Right lobe of liver (tissue), 5 donors: Measurements from ENCODE around the gene BNIP2. TPM values are rescaled to one million over a fixed set of nuclear protein-coding genes. Genes with fewer than 3 reads are reported as not detected.

Experiments
- total RNA-seq, 6 experiments: library from RNA; depleted of rRNA in 2 of 6; stranded (reverse); fragments of >200 nt in 2 of 6; fragmentation: NEBNext Ultra II Directional in 3 of 6; extraction: Animal tissue kit (Norgen Biotek cat#: 25700) in 3 of 6; gene quantifications; one replicate each; pipeline versions ENCODE4 v1.1.0 to v1.2.4, GENCODE V29; 2016 to 2023
- donor health status: DM: no; HTN: no; CAD: no.
- donor health status: DM: no; HTN: no; CAD: no.
- donor health status: DM: no; HTN: yes; CAD: no.
- donor health status: DM: no; HTN: yes; CAD: no.

The BNIP2 gene
- total RNA-seq, 6 experiments from 2014 or later: 23.7 to 54.0 (median 41.0) TPM

Other genes starting within 250 kb of the BNIP2 start
- gene GCNT3, start 77.5 kb downstream of the BNIP2 start, total RNA-seq: 1 to 10 TPM in 3 of 6 experiments, under 1 TPM in 2, not detected in 1; 0.20 to 3.8 (median 2.4) TPM
- 10 to 100 TPM; 16.9 to 46.9 (median 36.6) TPM for gene GTF2A2, start 31.8 kb downstream of the BNIP2 start, total RNA-seq